ENCODE results near the gene GTF3C5.
"Not testable (repeated sequence)": the region's sequence is repeated elsewhere in the genome, so short reads cannot be mapped to it uniquely, and the experiment has no call there.

GTF3C5 gene

GRCh38 chr9:132986640-132987620, 43.9 kb upstream of the GTF3C5 start (continued):
- TF ChIP-seq POU6F1 (CRISPR knock-in tag; IDR thresholded peaks at IDR 0.05; ENCODE audit: borderline replicate concordance, low read depth) (no peak), ZNF8 (CRISPR knock-in tag; IDR thresholded peaks at IDR 0.05) (no peak), PATZ1 (CRISPR knock-in tag; IDR thresholded peaks at IDR 0.05; ENCODE audit: borderline replicate concordance) (no peak), CREB5 (CRISPR knock-in tag; IDR thresholded peaks at IDR 0.05; ENCODE audit: low read depth) (no peak), CSRNP3 (CRISPR knock-in tag; IDR thresholded peaks at IDR 0.05) (no peak)

GRCh38 chr9:132988244-132989013, 42.4 kb upstream of the GTF3C5 start:
- TF ChIP-seq SNAI2 (CRISPR knock-in tag; IDR thresholded peaks at IDR 0.05) = no peak
- ATAC-seq = no peak

- TF ChIP-seq PPARA (CRISPR knock-in tag; IDR thresholded peaks at IDR 0.05; ENCODE audit: borderline replicate concordance) = no peak
- ATAC-seq = no peak
These were observed 41.8 kb upstream of the GTF3C5 start for GRCh38 chr9:132989014-132989310.

- no peak for ATAC-seq
These were observed 41.3 kb upstream of the GTF3C5 start for GRCh38 chr9:132989414-132989996.

GRCh38 chr9:132989998-132990557, 40.7 kb upstream of the GTF3C5 start:
- ATAC-seq = not testable (repeated sequence)

More at GRCh38 chr9:132989414-132989996, 41.3 kb upstream of the GTF3C5 start:
- no peak for TF ChIP-seq OSR1 (CRISPR knock-in tag; IDR thresholded peaks at IDR 0.05)
- no peak for TF ChIP-seq TOX (CRISPR knock-in tag; IDR thresholded peaks at IDR 0.05; ENCODE audit: borderline replicate concordance)
- no peak for TF ChIP-seq GLIS3 (CRISPR knock-in tag; IDR thresholded peaks at IDR 0.05)

GRCh38 chr9:132990781-132991180, 40.0 kb upstream of the GTF3C5 start:
- no peak for TF ChIP-seq ZNF565 (CRISPR knock-in tag; conservative IDR thresholded peaks at IDR 0.05; ENCODE audit: low read depth)

More at GRCh38 chr9:132990781-132991180, 40.0 kb upstream of the GTF3C5 start:
- ATAC-seq = no peak

Data from SK-N-SH treated with all-trans-retinoic acid at 6 μM for 48 hours (cell line).